Stimulated activated CD8-positive, alpha-beta memory T cell treated with anti-CD3 and anti-CD28 coated beads, Interleukin-15, amount 100 ng/mL, for 48 hours (primary cell): ENCODE data around the gene NMB.

Source experiments
- DNase-seq, 2 donors: peaks; one replicate each; pipeline ENCODE4 v3.0.0-alpha.2; 2020; ENCODE audit warnings: low read depth in 2 of 2

The NMB gene

DNA sequence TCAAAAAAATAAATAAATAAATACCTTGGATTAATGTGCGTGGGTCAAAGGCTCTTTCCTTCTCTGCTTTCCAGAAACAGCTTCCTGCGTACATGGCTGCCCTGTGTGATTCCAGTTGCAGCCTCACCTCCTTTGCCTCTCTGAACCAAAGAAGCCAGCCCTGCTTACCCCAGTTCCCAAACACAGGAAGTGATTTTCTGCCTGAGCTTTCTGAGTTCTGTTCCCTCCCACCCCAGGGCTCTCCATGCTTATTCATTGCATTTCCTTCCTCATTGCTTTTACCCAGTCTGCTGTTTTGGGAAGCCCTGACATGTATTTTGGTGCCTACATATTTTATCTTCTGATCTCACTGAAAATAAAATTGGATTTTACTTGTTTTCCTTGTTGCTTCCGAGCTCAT lies 41.8 kb downstream of the NMB start:
- no peak for DNase-seq

DNA sequence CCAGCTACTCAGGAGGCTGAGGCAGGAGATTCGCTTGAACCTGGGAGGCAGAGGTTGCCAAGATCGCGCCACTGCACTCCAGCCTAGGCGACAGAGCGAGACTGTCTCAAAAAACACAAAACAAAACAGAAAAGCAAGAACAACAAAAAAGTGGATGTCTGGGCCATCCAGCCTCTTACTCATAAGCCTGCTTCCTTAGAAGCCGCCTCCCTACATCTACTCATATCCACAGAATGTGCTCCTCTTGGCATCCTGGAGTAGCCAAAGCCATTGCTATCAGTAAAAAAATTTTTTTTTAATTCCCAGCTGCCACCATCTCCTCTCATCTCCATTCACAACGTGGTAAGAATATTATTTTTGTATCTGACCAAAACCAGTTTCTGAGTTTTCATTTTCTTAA lies 46.4 kb downstream of the NMB start:
- no peak for DNase-seq

DNA sequence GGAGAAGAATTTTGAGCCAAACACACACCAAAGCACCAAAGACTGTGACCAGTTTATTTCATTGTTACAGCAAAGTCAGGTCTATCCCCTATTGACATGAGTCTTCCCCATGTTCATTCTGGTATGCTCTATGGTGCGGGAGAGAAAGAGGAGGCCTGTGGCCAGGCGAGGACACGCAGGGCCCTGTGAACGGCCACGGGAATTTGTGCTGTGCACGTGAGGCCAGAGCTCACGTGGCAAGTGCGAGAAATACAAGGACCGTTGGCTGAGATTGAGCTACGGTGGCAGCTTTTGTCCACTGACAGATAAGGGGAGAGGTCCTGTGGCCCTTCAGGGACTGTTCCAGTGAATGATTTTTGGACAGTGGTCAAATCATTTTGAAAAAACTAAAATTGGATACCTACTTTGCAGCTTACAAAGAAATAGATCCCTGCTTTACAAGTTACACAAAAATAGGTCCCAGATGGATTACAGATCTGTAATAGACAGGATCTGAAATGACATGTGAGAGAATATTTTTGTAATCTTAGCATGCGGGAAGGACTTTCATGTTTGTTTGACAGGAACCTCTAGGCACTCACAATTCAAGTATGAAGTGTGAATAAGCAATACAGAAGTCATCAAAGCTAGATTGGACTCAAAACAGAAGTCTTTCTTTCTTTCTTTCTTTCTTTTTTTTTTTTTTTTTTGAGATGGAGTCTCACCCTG lies 48.0 kb downstream of the NMB start:
- DNase-seq: no peak

DNA sequence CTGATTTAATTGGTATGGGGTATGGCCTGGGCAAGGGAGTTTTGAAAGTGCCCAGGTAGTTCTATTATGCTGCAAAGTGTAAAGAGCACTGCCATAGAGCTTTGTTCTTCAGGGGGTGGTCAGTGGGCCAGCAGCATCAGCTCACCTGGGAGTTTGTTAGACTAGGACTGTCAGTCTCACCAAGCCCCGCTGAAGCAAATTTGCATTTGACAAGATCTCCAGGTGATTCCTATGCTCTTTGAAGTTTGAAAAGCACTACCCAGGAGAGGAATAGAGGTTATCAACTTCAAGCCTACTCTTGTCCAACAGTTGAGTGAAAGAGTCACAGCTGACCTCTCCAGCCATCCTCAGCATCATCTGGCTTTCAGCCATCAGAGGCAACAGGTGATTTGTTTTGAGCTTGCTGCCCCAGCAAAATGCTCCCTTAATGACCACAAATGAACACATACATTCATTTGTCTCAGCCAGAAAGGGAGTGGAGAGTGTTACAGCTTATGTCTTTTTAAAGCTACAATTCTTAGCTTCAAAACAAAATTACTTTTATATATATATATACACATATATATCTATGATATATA lies 49.2 kb downstream of the NMB start:
- no peak for DNase-seq

DNA sequence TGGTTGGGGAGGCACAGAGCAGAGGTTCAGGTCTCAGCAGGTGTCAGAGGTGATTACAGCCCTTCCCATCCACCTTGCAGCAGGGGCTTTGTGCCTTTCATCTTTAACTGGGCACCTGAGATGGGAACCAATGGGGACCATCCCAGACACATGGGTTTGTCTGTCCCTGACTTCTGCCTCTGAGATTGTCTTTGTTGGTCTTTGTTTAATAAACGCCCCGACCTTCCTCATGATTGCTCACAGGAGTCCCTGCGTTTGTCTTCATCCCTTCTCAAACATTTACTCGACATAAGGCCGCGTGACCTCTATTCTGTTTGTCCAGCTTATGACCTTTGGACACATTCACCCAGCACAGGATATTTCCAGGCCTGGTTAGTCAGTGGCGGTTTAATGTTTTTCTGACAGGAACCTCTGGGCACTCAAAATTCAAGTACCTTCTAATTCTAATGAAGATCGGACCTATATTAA lies 51.3 kb downstream of the NMB start:
- no peak for DNase-seq

DNA sequence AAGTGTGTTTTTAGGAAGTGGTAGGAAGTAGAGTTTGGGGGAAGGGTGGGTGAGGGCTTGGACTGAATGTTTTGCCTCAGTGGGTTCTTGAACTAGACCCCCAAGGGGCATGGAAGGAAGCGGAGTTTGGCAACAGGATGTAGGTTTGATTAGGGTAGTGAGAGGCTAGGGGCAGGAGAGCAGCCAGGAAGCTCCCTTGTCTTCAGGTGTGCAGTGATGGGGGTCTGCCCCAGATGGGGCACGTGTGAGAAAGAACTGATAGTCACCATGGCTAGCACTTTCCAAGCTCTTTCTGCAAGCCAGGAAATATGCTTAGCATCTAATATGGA lies 52.5 kb downstream of the NMB start:
- no peak for DNase-seq
